ENCODE data around the gene DCTN4.

- TF ChIP-seq POLR2A (IDR thresholded peaks at IDR 0.05) = no peak
- TF ChIP-seq CTCF (IDR thresholded peaks at IDR 0.05) = no peak
- TF ChIP-seq POLR2AphosphoS5 (IDR thresholded peaks at IDR 0.05) = peak; percentile 43 to 62 (median 62)
Observed at GRCh38 chr5:150780187-150780692, 21.4 kb upstream of the DCTN4 start.

All from breast epithelium (tissue), 3 donors.